ENCODE results near the gene PDIA4. TPM values are rescaled to one million over a fixed set of nuclear protein-coding genes. Genes with fewer than 3 reads are reported as not detected.
A peak's percentile ranks its signal among the peaks of the same experiment; 100 is the strongest.

Gene PDIA4
- total and polyA plus RNA-seq, 7 donors, result 9.8 to 29.2 (median 14.5) TPM

DNA sequence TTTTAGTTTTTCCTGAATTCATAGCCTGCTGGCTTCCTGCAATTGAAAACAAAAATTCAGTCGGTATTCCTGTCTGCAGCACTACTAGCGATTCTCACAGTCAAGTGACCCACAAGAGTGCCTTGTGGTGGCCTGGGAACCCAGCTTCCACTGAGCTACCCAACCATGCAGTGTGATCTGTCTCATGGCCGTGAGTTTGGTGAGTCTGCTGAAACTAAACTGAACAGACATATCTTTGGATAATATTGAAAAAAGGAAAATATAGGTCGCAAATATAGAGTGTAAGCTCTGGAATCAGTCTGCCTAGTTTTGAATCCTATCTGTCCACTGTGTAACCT is 44.1 kb upstream of the PDIA4 start:
- no peak for ATAC-seq
- WGBS, 3 donors, result 87 to 95% (median 87%) methylated on average over 4 of the region's 4 CpGs
- TF ChIP-seq, protein P1, sequence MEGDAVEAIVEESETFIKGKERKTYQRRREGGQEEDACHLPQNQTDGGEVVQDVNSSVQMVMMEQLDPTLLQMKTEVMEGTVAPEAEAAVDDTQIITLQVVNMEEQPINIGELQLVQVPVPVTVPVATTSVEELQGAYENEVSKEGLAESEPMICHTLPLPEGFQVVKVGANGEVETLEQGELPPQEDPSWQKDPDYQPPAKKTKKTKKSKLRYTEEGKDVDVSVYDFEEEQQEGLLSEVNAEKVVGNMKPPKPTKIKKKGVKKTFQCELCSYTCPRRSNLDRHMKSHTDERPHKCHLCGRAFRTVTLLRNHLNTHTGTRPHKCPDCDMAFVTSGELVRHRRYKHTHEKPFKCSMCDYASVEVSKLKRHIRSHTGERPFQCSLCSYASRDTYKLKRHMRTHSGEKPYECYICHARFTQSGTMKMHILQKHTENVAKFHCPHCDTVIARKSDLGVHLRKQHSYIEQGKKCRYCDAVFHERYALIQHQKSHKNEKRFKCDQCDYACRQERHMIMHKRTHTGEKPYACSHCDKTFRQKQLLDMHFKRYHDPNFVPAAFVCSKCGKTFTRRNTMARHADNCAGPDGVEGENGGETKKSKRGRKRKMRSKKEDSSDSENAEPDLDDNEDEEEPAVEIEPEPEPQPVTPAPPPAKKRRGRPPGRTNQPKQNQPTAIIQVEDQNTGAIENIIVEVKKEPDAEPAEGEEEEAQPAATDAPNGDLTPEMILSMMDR (IDR thresholded peaks at IDR 0.05), result no peak
- Histone ChIP-seq H3K9me3 (no peaks in the 10 kb centered on the region), H3K4me1 (no peaks in the 10 kb centered on the region), H3K27me3 (ENCODE audit: insufficient read depth in 3 of 3, low read length in 2 of 3) (no peaks in the 10 kb centered on the region), H3K4me3 (no peak overlapping the region), H3K27ac (no peak overlapping the region), H3K36me3 (ENCODE audit: insufficient read depth in 1 of 2, low read depth in 1 of 2) (peaks cover 0 to 66% of the 10 kb centered on the region in 2 donors)
- intact Hi-C loops (cut with DNase I), result no loop called here
- DNase-seq, result no peak

DNA sequence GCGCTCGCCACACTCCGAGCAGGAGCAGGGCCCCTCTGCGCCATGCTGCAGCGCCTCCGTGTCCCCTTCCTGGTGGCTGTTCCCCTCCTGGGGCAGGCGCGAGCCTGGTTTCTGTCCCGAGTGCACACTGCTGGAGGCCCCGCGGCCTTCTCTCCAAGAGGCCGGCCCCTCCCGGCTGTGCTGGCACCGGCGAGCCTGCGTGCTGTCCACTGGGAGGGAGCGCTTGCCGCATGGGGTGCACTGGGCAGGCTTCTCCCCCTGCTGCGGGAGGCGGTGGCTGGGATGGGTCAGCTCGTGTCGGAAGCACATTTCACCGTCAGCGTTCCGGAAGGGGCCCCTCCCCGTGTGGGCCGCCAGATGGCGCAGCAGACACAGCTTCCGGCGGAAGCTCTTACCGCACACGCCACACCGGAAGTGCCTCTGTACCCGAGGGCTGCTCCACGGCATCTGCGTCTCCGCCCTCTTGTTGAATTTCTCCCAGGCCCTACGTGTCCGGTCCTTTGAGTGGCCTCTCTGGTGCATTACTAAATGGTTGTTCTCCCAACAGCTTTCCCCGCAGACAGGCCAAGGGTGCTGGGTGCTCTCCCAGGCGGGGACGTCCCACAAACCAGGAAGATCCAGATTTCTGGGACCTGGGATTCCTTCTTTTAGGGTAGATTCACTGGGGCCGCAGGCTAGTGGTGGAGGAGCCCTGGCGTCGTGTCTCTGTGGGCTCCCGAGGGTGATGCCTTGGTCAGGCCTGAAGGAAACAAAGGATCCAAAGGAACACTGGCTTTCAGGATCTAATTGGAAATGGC is 43.5 kb upstream of the PDIA4 start:
- 71 to 73% (median 72%) methylated on average over 46 of the region's 46 CpGs for WGBS, 3 donors
- peak in 3 of 4 donors; percentile 57 to 74 (median 67) for ATAC-seq
- Histone ChIP-seq H3K27me3 (ENCODE audit: insufficient read depth in 3 of 3, low read length in 2 of 3) (no peaks in the 10 kb centered on the region), H3K4me1 (no peaks in the 10 kb centered on the region), H3K27ac (no peak overlapping the region), H3K36me3 (ENCODE audit: insufficient read depth in 1 of 2, low read depth in 1 of 2) (peaks cover 0 to 61% of the 10 kb centered on the region in 2 donors), H3K9me3 (no peaks in the 10 kb centered on the region), H3K4me3 (no peak overlapping the region)
- intact Hi-C loops (cut with DNase I), result no loop called here
- DNase-seq, result peak; percentile 27 to 69
- TF ChIP-seq, protein P1 (IDR thresholded peaks at IDR 0.05), result no peak

DNA sequence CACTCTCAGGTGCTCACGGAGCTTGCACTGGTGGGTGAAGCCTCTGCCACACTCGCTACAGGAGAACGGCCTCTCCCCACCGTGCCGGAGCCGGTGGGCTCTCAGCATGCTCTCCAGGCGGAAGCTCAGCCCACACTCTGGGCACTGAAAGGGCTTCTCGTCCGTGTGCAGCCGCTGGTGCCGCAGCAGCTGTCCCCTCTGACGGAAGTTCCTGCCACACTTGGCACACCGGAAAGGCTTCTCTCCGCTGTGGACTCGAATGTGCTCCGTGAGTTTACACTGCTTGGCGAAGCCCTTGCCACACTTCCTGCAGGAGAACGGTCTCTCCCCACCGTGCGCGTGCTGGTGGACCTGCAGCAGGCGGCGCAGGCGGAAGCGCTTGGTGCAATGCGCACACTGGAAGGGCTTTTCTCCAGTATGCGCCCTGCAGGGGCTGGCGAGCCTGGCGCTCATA is 42.9 kb upstream of the PDIA4 start:
- DNase-seq, result no peak
- Histone ChIP-seq H3K4me3 (no peak overlapping the region), H3K27me3 (ENCODE audit: insufficient read depth in 3 of 3, low read length in 2 of 3) (no peaks in the 10 kb centered on the region), H3K27ac (no peak overlapping the region), H3K36me3 (ENCODE audit: insufficient read depth in 1 of 2, low read depth in 1 of 2) (peaks cover 0 to 56% of the 10 kb centered on the region in 2 donors), H3K9me3 (no peaks in the 10 kb centered on the region), H3K4me1 (no peaks in the 10 kb centered on the region)
- intact Hi-C loops (cut with DNase I), result no loop called here
- peak in 2 of 4 donors; percentile 13 to 16 for ATAC-seq
- TF ChIP-seq, protein P1 (IDR thresholded peaks at IDR 0.05), result no peak
- 95 to 97% (median 96%) methylated on average over 28 to 29 of the region's 29 CpGs for WGBS, 3 donors

DNA sequence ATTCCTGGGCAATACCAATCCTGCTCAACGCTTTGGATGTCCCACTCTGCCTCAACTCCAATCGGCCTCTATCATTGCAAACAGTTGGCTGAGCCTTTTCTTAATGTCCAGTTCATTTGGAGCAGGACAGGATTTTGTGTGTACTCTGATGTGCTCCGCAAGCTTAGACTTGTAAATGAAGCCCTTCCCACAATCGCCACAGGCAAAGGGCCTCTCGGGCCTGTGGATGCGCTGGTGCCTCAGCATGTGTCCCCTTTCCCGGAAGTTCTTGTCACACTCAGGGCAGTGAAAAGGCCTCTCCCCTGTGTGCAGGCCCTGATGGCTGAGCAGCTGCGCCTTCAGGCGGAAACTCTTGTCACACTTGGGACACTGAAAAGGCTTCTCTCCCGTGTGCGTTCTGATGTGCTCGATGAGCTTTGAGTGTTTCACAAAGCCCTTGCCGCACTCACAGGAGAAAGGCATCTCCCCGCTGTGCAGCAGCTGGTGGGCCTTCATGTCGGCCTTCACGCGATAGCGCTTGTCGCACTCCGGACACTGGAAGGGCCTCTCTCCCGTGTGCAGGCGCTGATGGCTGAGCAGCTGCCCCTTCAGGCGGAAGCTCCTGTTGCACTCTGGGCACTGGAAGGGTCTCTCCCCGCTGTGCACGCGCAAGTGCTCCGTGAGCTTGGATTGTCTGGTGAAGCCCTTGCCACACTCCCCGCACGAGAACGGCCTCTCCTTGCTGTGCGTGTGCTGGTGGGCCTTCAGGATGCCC is 42.2 kb upstream of the PDIA4 start:
- Histone ChIP-seq H3K9me3 (no peaks in the 10 kb centered on the region), H3K27me3 (ENCODE audit: insufficient read depth in 3 of 3, low read length in 2 of 3) (no peaks in the 10 kb centered on the region), H3K4me3 (no peak overlapping the region), H3K4me1 (no peaks in the 10 kb centered on the region), H3K27ac (no peak overlapping the region), H3K36me3 (ENCODE audit: insufficient read depth in 1 of 2, low read depth in 1 of 2) (peaks cover 0 to 56% of the 10 kb centered on the region in 2 donors)
- TF ChIP-seq, protein P1 (IDR thresholded peaks at IDR 0.05), result no peak
- 94 to 96% (median 95%) methylated on average over 31 of the region's 31 CpGs for WGBS, 3 donors
- intact Hi-C loops (cut with DNase I), result no loop called here
- ATAC-seq (no peak), DNase-seq (no peak)
